Nephron (organoid): ENCODE results near the gene ATP11A.
A peak's percentile ranks its signal among the peaks of the same experiment; 100 is the strongest.

ENCODE experiments used
- H3K27ac Mint-ChIP-seq, 3 experiments: 2 replicates each; pipeline ENCODE4 v1.8.0; 2020; ENCODE audit warnings: mixed read lengths in 3 of 3, mild to moderate bottlenecking in 2 of 3, moderate library complexity in 1 of 3
- H3K27me3 Mint-ChIP-seq: 2 replicates; pipeline ENCODE4 v1.8.0; 2021; ENCODE audit warnings: low read depth, mild to moderate bottlenecking, moderate library complexity, mixed read lengths
- H3K36me3 Mint-ChIP-seq: 2 replicates; pipeline ENCODE4 v1.8.0; 2020; ENCODE audit warnings: low read depth, mixed read lengths
- H3K4me1 Mint-ChIP-seq: 2 replicates; pipeline ENCODE4 v1.8.0; 2020; ENCODE audit warnings: mixed read lengths
- H3K4me3 Mint-ChIP-seq, 3 experiments: 2 replicates each; pipeline ENCODE4 v1.8.0; 2020; ENCODE audit warnings: mild to moderate bottlenecking in 3 of 3, mixed read lengths in 3 of 3, moderate library complexity in 2 of 3
- H3K9me3 Mint-ChIP-seq: 2 replicates; pipeline ENCODE4 v1.8.0; 2020; ENCODE audit warnings: mixed read lengths
- CTCF ChIP-seq, 3 experiments: fragments of 200-600 bp; sonication (generic); IDR thresholded peaks; one replicate each; pipeline ENCODE4 v1.5.0; 2021; ENCODE audit warnings: antibody characterized with exemption in 3 of 3; ENCODE audit not compliant: unreplicated experiment in 3 of 3

The ATP11A gene

GRCh38 chr13:112867301-112867711 lies 177.5 kb downstream of the ATP11A start:
- H3K27ac Mint-ChIP-seq = peak overlapping the region in 1 of 3 experiments; percentile 44
- H3K27me3 Mint-ChIP-seq = peaks cover 6% of the 10 kb centered on the region
- no peaks in the 10 kb centered on the region for H3K9me3 Mint-ChIP-seq
- no peak overlapping the region for H3K4me3 Mint-ChIP-seq
- H3K4me1 Mint-ChIP-seq = no peaks in the 10 kb centered on the region
- TF ChIP-seq CTCF (IDR thresholded peaks at IDR 0.05; ENCODE audit: unreplicated experiment in 3 of 3) = no peak
- H3K36me3 Mint-ChIP-seq = peaks cover 22% of the 10 kb centered on the region

GRCh38 chr13:112868308-112868707 lies 178.5 kb downstream of the ATP11A start:
- Mint-ChIP-seq H3K9me3 (no peaks in the 10 kb centered on the region), H3K4me1 (no peaks in the 10 kb centered on the region), H3K4me3 (no peak overlapping the region), H3K27me3 (peaks cover 6% of the 10 kb centered on the region), H3K36me3 (peaks cover 18% of the 10 kb centered on the region), H3K27ac (peak overlapping the region in 1 of 3 experiments; percentile 12)
- TF ChIP-seq CTCF (IDR thresholded peaks at IDR 0.05; ENCODE audit: unreplicated experiment in 3 of 3) = no peak

- Mint-ChIP-seq H3K27ac (no peak overlapping the region), H3K9me3 (no peaks in the 10 kb centered on the region), H3K4me3 (no peak overlapping the region), H3K4me1 (peaks cover 4% of the 10 kb centered on the region), H3K36me3 (peaks cover 22% of the 10 kb centered on the region), H3K27me3 (peaks cover 6% of the 10 kb centered on the region)
- no peak for TF ChIP-seq CTCF (IDR thresholded peaks at IDR 0.05; ENCODE audit: unreplicated experiment in 3 of 3)
Observed at GRCh38 chr13:112869202-112870050, 179.6 kb downstream of the ATP11A start.

- peaks cover 22% of the 10 kb centered on the region for H3K36me3 Mint-ChIP-seq
- no peak overlapping the region for H3K4me3 Mint-ChIP-seq
- H3K9me3 Mint-ChIP-seq = no peaks in the 10 kb centered on the region
- H3K27me3 Mint-ChIP-seq = peaks cover 6% of the 10 kb centered on the region
- H3K27ac Mint-ChIP-seq = no peak overlapping the region
- TF ChIP-seq CTCF (IDR thresholded peaks at IDR 0.05; ENCODE audit: unreplicated experiment in 3 of 3) = no peak
- H3K4me1 Mint-ChIP-seq = peaks cover 5% of the 10 kb centered on the region
Observed at GRCh38 chr13:112870051-112870331, 180.2 kb downstream of the ATP11A start.

GRCh38 chr13:112870737-112871287 lies 181.0 kb downstream of the ATP11A start:
- Mint-ChIP-seq H3K36me3 (peaks cover 20% of the 10 kb centered on the region), H3K4me3 (no peak overlapping the region), H3K27ac (peak overlapping the region in 2 of 3 experiments; percentile 22 to 28), H3K4me1 (peaks cover 11% of the 10 kb centered on the region), H3K27me3 (peaks cover 6% of the 10 kb centered on the region), H3K9me3 (no peaks in the 10 kb centered on the region)
- no peak for TF ChIP-seq CTCF (IDR thresholded peaks at IDR 0.05; ENCODE audit: unreplicated experiment in 3 of 3)

- Mint-ChIP-seq H3K27ac (no peak overlapping the region), H3K9me3 (no peaks in the 10 kb centered on the region)
Observed at GRCh38 chr13:112871742-112872141, 181.9 kb downstream of the ATP11A start.

More at GRCh38 chr13:112871742-112872141, 181.9 kb downstream of the ATP11A start:
- no peak overlapping the region for H3K4me3 Mint-ChIP-seq
- peaks cover 6% of the 10 kb centered on the region for H3K27me3 Mint-ChIP-seq
- no peak for TF ChIP-seq CTCF (IDR thresholded peaks at IDR 0.05; ENCODE audit: unreplicated experiment in 3 of 3)
- peaks cover 11% of the 10 kb centered on the region for H3K4me1 Mint-ChIP-seq
- H3K36me3 Mint-ChIP-seq = peaks cover 16% of the 10 kb centered on the region
